Pulmonary artery endothelial cell (primary cell): Measurements from ENCODE around the gene OSTN. TPM values are rescaled to one million over a fixed set of nuclear protein-coding genes. Genes with fewer than 3 reads are reported as not detected.
"Not testable (repeated sequence)": the region's sequence is repeated elsewhere in the genome, so short reads cannot be mapped to it uniquely, and the experiment has no call there.

Source experiments
- DNase-seq: peaks from one replicate; pipeline ENCODE4 v3.0.0-alpha.2; 2011; ENCODE audit warnings: low read depth, low spot score
- total RNA-seq: library from RNA; depleted of rRNA; stranded (reverse); fragments of >200 nt; gene quantifications from 2 replicates; pipeline ENCODE4 v1.2.3, GENCODE V29; 2014

The OSTN gene
- total RNA-seq, 1 donor from 2014 or later = not detected

DNA sequence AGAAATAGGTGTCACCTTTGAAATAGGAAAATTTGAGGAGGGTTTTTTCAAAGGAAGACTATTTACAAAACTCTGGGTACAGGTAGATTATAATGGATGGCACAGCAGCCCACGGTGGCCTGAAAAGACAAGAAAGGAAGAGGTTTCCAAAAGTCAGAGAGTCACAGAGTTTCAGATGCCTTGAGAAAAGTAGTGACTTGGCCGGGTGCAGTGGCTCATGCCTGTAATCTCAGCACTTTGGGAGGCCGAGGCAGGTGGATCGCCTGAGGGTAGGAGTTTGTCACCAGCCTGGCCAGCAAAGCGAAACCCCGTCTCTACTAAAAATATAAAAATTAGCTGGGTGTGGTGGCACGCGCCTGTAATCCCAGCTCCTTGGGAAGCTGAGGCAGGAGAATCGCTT is 35.2 kb downstream of the OSTN start:
- no peak for DNase-seq

DNA sequence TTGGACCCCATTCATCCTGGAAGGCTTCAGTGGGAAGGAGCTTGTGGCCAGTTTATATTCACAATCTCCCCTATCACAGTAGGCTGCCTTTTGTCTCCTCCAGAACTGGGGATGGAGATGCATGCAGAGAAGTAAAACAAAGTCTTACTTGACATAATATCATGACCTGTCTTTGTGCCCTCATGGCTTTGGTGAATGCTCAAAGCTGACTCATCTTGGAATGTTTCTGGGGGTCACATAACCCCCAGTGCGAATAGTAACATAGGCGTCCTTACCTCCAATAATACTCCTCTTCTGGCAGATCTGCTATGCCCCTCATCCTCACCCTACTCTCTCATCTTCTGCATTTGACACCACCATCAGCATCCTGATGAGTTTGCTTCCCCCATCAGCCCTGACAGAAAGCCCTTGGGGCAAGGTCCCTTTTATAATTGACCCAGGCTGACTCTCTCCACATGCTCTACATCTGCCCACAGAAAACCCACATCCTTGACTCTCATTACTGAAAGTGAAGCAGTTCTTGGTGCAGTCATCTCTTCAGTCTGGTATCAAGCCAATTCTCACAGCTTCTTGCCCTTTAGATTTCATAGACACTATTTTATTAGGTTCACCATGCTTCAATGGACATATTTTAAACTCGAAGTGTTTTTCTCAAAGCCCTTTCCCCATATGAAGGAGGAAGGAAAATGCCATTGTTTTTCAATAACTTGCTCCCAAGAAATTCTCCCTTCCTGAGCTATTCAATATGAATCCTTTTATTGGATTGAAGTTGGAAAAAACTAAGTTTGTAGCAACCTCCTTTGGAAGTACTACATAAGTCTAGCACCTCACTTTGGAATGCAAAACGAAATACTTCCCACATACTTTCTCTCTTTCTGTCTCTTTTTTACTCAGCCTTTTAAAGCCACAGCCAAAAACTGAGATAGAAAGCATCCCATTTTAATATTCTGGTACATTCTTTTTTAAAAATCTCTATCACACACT is 36.6 kb downstream of the OSTN start:
- DNase-seq = no peak

DNA sequence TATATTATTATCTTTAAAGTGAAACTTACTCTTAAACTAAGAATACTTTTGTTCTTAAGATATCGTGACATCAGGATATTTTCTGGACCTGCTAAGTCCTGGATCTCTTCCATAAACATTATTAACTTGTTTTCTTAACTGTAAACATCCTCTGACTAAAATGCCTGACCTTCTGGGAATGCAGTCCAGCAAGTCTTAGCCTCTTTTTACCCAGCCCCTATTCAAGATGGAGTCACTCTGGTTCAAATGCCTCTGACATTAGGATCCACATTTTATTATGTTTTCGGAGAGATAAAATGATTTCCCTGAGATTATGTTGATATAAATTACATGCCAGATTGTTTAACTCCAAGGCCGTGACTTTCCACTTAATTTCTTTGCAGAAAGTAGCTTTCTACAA is 37.6 kb downstream of the OSTN start:
- DNase-seq = no peak

DNA sequence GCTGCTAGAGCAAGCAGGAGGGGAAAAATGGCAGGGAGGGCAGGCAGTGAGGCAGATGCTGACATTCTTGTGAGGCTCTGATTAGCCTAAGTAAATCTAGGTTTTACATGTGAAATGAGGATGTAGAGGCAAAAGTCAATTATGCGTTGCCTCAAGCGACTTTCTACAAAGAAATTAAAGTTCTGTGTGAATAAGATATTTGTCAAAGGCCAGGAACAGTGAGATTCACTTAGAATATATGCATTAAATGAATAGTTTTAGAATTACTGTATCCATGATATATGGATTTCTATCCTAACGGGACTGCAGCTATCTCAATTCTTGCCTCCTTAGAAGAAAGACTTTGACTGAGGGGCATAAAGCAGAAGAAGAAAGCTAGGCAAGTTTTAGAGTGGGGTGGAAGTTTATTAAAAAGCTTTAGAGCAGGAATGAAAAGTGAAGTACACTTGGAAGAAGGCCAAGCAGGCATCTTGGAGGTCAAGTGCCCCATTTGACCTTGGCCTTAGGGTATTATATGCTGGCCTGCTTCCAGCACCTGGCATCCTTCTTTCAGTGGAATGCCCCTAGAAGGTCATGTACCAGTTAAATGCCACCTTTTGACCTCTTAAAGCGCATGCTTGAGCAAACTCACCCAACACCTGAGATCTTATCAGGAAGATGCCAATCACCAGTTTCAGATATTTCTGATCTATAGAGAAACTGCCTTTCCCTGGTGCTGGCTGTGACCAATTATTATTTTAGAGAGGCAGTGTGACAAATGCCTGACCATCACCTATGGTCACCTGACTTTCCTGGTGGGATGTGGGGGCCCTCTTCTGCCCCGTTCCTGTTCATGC is 38.2 kb downstream of the OSTN start:
- no peak for DNase-seq

DNA sequence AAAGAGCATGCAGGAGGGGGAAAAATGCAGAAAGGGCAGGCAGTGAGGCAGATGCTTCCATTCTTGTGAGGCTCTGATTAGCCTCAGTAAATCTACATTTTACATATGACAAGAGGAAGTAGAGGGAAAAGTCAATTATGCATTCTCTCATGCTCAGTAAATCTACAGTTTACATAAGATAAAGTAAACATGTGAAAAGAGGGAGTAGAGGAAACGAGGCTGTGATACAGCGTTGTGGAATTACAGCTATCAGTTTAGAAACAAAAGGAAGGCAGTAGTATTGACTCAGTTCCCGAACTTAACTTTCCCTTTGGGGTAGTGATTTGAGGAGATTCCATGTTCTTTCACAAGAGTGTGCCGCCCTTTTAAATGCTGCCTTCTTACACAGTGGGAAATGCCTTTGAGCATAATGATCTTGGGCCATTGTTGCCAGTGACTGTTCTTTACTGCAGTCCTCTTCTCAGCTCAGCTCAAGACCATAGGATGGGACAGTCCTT is 39.3 kb downstream of the OSTN start:
- peak; percentile 41 for DNase-seq

DNA sequence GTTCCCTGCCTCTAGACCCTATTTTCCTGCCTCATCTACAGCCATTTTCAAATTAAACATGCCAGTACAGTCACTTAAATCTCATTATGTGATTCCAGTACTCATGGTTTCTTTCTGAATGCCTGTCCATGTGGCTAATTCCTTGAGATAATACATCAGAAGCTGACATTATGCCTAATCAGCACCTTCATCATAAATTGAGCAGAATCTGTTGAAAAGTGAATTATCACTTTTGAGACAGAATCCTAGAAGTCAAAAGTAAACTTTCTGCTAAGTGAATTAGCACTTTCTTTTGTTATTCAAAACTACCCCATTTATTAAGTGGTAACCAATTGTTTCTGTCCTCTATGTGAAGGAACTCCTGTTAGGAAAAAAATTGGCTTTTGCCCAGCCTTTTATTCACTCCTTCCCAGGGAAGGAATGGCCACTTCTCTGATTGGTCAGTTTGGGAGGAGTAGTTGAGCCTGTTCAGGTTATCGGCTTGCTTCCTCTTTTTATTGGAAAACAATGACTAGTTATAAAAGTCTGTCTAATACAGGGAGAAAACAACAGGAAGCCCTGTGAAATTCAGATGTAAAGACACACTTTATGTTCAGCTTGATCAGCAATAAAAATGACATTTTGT is 40.5 kb downstream of the OSTN start:
- peak; percentile 79 for DNase-seq

DNA sequence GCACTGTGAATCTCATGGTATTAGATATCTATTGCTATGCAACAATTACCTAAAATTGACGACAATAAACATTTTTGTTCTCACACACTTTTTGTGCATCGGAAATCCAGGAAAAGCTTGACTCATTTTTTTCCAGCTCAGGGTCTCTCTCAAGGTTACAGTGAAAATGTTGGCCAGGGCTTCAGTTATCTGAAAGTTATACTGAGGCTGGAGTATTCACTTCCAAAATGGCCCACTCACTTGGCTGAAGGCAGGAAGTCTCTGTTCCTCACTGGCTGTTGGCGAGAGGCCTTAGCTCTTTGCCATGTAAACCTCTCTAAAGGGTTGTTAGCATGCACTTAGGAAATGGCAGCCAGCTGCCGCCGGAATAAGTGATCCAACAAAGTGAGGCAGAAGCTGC is 41.4 kb downstream of the OSTN start:
- peak; percentile 29 for DNase-seq

DNA sequence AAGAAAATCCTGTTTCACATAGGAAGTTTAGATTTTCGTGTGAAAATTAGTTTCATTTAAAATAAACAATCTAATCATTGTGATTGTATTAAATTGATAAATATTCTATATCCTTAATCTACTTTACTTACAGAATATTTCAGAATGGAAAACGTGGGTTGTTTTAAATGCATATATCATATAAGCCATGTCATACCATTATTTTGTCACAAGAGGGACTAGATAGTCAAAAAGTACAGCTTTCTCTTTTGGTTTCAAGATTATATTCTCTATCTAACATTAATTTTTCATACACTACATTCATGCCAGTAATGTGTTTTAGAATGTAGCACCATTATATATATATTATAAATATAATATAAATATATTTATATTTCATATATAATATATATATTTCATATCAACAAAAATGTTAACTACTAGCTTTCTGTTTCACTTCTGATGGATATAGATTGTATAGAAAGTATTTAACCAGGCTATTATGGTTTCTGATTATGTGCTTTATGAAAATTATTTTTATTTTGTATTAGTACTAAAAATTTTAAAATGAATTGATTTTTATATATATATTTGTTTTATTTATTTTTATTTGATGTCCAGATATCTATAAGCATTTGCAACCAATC is 45.3 kb downstream of the OSTN start:
- DNase-seq = no peak

DNA sequence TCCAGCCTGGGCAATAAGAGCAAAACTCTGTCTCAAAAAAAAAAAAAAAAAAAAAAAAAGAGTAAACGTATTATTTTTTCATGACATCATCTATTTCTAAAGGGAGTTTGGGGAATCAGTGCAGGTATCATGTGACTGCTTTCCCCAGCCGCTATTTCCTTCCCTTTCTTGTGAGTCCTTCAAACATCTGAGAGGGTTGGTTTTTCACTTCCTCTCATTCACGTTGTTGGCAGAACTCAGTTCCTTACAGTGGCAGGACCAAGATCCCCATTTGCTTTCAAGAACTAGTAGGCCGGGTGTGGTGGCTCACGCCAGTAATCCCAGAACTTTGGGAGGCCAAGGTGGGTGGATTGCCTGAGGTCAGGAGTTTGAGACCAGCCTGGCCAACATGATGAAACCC is 47.0 kb downstream of the OSTN start:
- not testable (repeated sequence) for DNase-seq

DNA sequence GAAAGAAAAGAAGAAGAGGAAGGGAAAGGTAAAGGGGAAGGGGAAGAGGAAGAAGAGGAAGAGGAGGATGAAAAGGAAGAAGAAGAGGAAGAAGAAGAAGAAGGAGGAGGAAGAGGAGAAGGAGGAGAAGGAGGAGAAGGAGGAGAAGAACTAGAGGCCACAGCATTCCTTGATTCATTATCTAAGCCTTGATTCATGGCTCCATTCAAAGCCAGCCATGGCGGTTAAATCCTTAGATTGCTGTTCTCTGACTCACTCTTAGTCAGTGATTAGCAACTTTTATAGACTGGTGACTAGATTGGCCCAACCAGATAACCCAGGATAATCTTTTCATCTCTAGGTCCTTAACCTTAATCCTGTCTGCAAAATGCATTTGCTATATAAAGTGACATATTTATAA is 47.6 kb downstream of the OSTN start:
- no peak for DNase-seq

DNA sequence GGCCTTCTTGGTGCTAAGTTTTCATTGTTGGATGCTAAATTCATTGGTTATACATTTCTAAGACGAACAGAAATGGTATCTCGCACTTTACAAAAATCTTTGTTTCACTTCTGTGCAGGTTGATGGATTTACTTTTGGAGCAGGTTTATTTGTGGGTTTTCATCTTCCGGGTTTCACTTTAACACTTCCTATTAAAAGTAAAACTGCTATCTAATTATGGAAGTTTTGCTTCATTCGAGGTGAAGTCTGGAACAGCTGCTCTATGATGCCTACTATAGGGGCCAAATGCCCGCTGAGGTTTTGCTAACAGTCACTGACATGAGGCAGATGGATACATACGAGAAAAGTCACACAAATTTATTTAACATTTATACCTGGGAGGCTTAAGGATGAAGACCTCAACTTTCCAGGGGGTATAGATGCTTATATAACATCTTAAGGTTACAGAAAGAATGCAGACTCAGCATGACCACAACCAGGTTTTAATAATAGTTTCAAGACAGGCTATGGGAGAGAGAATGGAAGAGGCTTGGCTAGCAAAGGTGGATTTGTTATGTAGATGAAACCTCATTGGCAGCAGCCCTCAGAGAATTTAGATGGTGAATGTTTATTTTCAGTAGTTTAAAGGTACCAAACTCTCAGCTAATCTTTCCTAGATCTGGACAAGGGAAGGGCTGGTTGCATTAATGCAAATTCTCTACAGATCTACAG is 54.2 kb downstream of the OSTN start:
- no peak for DNase-seq

DNA sequence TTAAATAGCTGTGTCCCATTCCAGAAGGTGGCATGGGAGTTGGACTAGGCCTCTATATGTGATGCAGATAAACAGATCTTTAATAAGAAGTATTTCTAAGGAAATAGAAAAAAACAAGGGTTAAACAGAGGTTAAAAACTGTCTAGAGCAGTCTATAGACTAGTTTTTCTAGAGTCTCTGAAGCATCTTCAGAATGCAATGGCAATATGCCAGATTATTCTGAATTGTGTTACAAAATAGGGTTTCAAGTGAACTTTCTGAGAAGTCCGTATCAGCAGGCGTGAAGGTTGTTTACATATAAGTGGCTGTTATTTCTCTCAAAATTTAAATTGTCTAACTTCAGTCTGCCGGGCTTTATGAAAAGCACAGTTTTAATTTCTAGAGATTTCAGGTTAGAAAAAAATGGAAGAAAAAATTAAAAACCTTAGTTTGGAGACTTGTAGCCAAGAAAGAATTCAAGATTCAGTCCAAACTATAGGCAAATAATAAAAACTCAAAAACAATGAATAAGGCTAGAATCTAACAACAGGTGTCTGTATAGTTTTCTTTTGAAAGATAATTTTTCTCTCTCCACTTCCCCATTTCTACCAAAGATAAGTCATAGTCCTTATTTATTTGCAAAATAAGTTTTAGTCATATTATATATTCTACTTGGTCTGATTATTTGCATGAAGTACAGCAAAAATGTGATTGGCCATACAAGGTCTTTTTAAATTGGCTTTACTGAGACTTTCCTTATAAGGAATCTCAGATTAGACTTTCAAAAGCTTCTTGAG is 55.2 kb downstream of the OSTN start:
- no peak for DNase-seq

DNA sequence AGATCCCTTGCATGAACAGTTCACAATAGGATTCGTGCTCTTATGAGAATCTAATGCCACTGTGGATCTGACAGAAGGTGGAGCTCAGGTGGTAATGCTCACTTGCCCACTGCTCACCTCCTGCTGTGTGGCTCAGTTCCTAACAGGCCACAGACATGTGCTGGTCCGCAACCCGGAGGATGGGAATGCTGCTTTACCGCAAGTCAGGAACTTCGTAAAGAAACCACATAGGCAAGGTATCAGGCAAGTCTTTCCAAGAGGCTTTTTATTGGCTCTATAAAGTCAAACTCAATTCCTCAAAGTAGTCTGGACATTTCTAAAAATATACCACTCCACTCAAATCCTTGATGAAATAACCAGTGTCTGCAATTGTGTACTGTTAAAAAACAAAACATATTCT is 56.1 kb downstream of the OSTN start:
- no peak for DNase-seq

DNA sequence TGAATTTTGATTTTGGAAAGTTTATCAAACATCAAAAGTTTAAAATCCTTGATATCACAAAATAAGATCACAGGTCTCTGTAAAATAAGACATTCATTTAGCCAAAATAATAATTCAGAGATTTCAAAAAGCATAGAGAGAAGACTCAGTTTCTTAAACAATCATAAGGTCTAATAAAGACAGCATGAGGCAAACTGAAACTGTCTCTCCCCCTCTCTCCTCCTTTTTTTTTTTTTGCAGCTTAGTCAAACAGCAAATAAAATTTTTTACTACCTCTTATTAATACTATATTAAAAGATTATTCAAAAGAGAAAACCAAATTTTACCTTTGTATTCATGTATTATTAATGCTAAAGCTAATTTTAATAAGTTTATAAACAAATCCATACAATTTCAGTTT is 57.4 kb downstream of the OSTN start:
- DNase-seq = no peak

DNA sequence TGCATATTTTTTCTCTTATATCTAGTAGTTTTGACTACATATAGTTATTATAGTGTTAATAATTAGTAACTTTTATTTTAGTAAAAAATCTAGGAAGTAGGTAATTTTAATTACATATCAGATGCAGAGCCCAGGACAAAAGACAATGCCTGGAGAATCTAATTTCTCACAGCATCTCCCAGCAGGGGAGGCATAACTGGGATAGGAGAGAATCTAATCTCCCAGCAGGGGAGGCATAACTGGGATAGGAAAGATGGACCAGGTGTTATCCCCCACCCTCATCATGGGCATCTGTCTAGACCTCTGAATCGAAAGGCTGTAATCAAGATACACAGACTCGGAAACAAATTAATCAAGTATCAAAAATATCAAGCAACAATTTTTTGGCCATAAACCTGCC is 58.2 kb downstream of the OSTN start:
- DNase-seq = no peak

DNA sequence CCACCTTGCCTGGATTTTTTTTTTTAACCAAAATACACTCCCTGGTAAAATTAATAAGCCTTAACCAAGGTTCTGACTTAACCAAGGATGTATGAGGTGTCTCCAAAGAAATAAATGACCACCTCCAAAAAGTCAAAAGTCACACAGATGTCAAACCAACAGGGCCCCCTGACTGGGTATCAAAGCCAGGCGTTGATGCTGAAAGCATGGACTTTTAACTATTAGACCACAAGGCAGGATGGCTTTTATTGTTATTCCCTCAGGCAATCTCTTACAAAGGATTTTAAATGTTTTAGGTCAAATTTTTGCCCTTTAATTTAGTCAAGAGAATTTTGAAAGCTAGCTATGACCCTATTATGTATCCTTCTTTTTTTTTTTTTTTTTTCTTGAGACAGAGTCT is 60.4 kb downstream of the OSTN start:
- no peak for DNase-seq

DNA sequence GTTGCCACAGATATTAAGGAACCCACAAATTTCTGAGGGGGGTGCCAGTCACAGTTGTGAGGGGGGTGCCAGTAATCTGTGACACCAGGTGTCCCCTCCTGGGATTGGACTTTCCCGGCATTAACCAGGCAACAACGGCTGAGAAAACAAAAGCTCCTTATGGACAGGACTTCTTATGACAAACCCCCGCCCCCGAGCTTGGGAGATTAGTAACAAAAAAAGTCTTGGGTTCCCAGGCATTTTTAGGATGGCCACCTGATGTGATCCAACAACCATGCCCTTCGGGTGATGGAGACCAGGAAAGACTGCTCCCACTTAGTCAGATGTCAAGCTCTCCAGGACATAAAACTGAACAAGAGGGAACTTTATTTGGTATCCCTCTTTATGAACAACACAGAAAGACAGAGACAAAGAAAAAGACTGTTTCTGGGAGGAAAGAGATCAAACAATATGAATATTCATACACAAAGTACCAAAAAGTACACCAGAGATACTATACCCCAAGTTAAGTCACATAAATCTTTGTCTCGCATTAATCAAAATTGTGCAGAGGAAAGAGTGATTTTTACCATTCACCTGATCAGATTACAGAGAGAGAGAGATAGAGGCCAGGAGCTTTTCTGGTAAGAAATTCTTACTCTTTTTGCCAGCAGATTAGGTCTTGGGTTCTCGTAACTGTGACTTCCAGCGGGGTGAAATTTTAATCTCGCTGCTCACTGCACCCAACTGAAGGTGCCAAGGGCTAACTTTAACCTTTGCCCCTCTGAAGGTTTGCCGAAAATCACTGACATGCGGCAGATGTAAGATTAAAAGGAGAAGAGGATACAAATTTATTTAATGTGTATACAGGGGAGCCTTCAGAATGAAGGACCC is 61.6 kb downstream of the OSTN start:
- no peak for DNase-seq

DNA sequence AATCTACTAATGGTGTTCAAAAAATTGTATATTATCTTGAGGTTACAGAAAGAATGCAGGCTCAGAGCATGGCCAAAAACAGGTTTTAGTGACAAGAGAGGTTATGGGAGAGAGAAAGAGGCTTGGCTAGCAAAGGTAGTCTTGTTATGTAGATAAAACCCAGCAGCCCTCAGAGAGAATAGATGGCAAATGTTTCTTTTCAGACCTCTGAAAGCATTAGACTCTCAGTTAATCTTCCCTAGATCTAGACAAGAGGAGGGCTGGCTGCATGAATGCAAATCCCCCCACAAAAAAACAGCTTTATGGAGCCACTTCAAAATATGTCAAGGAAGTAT is 62.2 kb downstream of the OSTN start:
- DNase-seq = no peak

DNA sequence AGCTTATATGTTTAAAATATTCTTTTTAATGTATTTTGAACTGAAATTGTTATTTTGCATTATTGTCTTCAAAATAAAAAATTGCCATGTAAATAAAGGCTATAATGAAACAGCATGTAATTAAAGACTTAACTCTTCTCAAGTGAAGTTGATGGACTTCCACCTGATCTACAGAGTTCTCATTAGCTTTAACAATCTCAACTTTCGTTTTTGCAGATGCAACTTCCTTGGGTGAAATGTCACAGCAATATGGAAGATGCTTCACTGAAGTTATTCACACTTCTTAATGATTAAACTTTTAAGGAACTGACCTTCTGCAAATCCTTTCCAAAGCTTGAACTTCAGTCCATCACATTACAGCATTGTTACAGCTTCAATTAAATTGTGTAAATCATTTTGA is 63.6 kb downstream of the OSTN start:
- no peak for DNase-seq
